Hematopoietic multipotent progenitor cell treated with erythropoietin and hydrocortisone succinate and interleukin-3 and kit ligand, for 6 days (in vitro differentiated cells): ENCODE data around the gene TK2.

ENCODE experiments used
- DNase-seq: peaks from one replicate; pipeline ENCODE4 v3.0.0-alpha.2; 2015

Gene TK2

GRCh38 chr16:66544016-66544757, 5.7 kb downstream of the TK2 start:
- no peak for DNase-seq

GRCh38 chr16:66543541-66543940, 6.4 kb downstream of the TK2 start:
- DNase-seq, result no peak

- DNase-seq, result no peak
Observed at GRCh38 chr16:66542396-66542795, 7.5 kb downstream of the TK2 start.

DNA sequence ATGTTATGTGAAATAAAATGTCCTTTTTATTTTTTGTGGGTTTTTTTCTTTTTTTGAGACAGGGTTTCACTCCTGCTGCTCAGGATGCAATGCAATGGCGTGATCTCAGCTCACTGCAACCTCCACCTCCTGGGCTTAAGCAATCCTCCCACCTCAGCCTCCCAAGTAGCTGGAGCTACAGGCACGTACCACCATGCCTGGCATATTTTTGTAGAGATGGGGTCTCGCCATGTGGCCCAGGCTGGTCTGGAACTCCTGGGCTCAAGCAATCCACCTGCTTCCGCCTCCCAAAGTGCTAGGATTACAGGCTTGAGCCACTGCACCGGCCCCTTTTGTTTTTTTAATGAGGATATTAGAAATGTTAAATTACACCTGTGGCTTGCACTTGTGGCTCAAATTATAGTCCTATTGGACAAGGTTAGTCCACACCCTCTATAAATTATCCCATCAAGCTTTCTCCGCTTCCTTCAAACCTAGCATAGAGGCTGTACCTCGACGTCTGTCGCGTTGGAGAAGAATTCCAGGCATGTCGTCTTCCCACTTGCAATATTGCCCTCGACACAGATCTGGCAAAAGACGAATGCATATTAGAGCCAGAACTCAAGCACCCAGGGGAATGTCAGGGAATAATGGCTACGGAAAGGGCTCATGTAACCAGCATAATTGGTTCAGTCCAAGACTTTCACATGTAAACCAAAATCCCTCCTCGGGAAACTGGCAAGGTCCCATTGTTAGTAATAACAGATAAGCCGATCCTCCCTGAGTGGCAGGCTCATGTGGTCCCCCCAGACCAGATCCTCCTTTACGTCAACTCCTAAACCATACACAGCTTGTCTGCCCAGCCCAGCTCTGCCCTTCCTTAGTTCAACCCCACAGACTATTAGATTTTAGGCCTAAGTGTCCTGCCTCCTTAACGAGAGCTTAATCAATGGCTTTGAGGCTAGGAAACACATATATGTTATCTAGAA, 8.2 kb downstream of the TK2 start:
- no peak for DNase-seq

DNA sequence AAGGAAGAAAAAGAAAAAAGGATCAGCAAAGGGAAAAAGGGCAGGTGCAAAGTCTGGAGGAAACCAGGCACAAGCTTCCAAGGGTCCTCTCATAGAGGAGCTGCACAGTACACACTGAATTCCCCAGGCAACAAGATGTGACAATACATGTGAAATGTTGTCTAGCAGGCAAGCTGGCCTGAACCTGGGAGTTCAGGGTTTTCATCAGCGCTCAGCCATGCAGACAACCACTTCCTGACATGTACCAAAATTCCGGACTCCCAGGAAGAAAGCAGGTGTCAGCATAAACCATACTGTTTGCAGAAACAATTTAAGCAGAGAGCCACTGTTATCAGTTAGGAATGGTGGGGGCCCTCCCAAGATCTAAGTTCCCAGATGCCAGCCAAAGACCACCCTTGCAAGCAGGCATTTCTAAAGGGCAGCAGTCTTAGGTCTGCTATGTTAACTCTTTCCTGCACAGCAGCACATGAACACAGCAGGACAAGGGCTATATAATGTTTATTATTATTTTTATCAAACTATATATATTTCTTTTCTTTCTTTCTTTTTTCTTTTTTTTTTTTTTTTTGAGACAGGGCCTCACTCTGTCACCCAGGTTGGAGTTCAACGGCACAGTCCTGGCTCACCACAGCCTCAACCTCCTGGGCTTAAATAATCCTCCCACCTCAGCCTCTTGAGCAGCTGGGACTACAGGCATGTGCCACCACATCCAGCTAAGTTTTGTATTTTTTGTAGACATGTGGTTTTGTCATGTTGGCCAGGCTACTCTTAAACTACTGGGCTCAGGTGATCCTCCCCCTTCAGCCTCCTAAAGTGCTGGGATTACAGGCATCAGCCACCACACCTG, 10.1 kb downstream of the TK2 start:
- DNase-seq, result no peak

DNA sequence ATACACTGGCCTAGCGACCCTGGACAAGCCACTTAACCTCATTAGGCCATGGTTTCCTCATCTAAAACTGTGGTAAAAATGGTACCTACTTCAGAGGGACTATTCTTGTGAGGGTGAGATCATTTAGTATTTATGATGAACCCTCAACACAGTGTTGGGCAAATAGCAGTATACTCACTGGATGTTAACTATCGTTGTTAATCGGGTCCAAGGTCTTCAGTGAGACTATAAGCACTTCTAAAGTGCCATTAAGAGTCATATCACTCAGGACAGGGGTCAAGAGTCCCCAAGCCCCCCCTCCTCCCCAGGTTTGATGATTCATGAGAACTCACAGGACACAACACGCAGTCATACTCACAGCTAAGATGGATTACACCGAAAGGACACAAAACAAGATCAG, 11.0 kb downstream of the TK2 start:
- DNase-seq, result no peak

GRCh38 chr16:66537236-66537635, 12.7 kb downstream of the TK2 start:
- no peak for DNase-seq

- DNase-seq, result no peak
Observed at GRCh38 chr16:66536525-66536924, 13.4 kb downstream of the TK2 start.

GRCh38 chr16:66534376-66534799, 15.5 kb downstream of the TK2 start:
- DNase-seq, result peak; percentile 59

GRCh38 chr16:66529475-66529874, 20.4 kb downstream of the TK2 start:
- no peak for DNase-seq

DNA sequence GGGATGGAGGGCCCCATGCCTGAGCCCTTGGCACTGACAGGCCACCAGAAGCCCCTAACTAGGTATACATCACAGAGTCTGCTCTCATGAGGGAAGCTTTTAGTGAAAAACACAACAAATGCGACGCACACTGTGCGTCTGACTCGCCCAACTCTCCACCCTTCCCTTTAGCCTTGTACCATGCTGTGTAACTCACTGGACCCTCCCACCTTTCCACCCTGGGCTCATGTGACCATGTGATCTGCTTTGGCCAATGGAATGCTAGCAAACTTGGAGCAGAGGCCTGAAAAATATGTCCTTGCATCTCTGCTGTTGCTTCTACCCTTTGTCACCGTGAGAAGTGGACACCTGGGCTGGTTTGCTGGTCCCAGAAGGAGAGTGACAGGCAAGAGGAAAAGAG, 21.6 kb downstream of the TK2 start:
- DNase-seq, result no peak

DNA sequence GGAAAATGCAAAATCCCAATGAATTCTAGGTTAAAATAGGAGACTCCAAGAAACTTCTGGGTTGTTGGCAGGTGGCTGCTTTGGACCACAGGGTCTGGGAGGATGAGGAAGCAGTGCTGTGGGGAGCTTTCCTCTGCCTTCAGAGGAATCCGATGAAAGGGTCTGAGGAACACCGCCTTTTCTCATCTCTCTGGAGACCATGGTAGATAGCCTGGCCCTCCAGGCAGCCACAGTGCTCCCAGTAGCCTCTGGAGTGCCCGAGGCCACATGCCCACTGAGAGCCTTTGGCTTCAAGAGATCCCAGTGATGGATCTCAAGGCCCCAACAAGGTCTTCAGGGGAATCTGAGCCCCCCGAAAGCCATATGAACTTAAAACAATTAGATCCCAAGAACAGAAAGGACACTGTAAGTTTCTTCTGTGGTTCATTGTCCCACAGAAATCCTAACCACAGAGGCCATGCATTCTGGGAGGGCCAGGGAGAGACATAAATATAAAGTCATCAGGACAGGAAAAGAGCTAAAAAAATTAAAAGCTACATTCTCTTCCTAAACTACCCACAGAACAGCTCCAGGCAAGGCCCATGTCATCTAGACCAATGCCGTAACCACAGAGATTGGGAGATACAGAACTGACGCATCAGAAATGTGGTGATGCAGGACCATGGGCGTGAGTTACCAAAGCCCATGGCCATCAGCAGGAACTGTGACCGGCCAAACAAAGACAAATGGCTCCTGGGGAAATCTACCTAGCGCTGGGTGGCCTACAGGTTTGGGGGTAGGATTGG, 24.3 kb downstream of the TK2 start:
- DNase-seq, result peak; percentile 90

DNA sequence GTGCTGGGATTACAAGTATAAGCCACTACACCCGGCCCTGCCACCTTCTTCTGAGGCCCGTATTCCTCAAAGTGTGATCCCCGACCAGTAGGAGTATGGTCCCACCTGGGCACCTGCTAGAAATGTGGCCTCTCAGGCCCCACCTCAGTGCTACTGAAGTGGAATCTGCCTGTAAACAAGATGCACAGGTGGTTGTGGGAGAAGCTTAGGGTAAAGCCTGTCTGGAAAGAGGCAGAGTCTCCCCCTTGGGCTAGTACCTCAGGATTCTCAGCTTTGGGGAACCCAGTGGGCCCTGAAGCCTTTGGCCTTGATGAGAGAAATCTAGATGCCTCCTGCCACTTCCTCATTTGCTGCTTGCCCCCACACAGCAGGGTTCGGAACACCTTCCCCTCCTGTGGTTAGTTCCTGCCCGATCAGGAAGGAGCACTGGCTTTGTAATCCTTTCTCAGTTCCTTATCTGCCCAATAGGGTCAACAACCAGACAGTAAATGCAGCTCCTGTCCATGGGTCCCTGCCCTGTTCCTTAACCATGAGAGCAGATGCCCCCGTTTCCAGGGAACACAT, 25.2 kb downstream of the TK2 start:
- DNase-seq, result peak; percentile 90

DNA sequence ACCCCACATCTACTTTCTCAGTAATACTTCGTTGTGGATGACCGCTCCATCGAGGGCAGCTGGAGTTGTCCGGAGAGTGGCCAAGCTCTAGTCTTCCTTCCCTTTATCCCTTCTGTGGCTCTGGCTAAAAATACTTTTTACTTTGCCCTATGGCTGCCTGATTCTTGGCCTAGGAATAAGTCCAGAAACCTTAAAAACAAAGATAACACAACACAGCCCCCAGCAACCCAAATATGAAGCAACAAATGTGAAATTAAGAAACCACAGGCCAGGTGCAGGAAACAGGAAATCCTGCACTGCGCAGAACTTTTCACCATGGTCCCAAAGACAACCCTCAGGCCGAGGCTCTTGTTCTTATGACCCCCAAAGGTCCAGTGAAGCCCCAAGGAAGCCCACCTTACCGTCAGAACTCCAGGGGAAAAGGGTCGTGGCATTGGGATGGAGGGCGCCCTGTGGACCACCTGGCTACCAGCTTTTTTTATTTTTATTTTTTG, 26.0 kb downstream of the TK2 start:
- DNase-seq, result peak; percentile 74

DNA sequence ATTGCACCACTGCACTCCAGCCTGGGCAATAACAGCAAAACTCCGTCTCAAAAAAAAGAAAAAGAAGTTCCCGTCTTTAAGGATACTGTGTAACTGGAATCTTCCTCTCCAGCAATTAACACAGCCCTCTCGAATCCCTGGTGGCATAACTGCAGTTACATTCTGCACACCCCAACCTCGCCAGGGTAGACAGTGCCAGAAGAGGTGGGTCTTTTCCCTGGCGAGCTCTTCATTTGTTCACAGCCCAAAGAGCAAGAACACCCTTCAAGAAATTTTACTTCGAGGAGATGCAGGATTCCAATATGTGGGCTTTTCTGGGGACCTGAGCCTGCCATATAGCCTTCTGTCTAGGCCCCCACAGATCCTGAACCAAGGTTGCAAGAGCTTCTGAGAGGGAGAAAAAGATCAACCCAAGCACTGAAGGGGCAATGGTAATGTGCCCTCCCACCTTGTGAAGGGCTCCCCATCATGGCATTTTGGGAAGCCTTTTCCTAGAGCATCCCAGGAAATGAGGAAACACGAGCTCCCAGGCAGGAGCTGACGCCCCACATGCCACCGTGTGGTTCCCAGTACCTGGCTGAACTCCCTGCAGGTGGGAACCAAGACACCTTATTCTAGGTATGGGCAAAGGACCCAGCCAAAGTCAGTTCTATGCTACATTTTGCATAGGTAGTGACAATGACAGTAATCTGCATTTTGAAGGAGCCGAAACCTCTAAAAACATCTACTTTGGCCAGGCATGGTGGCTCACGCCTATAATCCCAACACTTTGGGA, 26.9 kb downstream of the TK2 start:
- no peak for DNase-seq

- DNase-seq, result peak; percentile 72
Observed at GRCh38 chr16:66521951-66522771, 27.8 kb downstream of the TK2 start.

DNA sequence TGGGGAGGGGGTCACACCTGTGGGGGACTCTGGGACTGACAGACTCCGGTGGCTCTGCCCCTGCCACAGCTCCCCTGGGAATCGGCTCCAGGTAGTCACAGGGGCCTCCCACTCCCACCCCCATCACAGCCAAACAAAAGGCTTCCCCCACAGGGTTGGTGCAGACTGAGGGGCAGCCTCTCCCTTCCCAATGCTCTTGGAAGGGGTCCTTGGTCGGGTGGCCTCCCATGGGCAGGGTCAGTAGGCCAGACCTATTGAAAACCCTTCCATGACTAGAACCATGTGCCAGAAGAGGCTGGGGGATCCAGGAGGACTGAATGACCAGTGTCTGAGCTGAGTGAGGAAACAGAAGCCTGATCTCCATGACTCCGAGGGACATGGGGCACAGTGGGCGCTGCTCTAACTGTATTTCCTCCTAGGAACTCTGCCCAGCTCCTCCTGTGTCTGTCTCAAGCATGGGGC, 28.6 kb downstream of the TK2 start:
- no peak for DNase-seq

GRCh38 chr16:66520406-66521170, 29.3 kb downstream of the TK2 start:
- DNase-seq, result peak; percentile 77
